WTC11 (cell line): ENCODE results near the gene NAGA. TPM values are rescaled to one million over a fixed set of nuclear protein-coding genes. Genes with fewer than 3 reads are reported as not detected.

Experiments used
- ATAC-seq: fragments of 200-7000 bp; cut with Tn5 transposase; 2 replicates; pipeline ENCODE4 v1.10.0; 2021; ENCODE audit warnings: mild to moderate bottlenecking, moderate library complexity
- CTCF ChIA-PET: fragments of 300-600 bp; sonication (Branson Sonifier 250); formaldehyde crosslinking; loops from one replicate; lab custom pipeline; 2021; ENCODE audit warnings: antibody characterized with exemption; lab: Charles Lee
- POLR2A ChIA-PET: fragments of 350-600 bp; sonication (Branson Sonifier 250); formaldehyde crosslinking; loops from one replicate; lab custom pipeline; 2021; ENCODE audit warnings: antibody characterized with exemption; lab: Charles Lee
- DNase-seq: peaks from one replicate; pipeline ENCODE4 v3.0.0; 2021; ENCODE audit warnings: low spot score
- H3K27ac Mint-ChIP-seq: 2 replicates; pipeline ENCODE4 v1.8.0; 2021; ENCODE audit warnings: mixed read lengths
- H3K27me3 Mint-ChIP-seq: 2 replicates; pipeline ENCODE4 v1.8.0; 2021; ENCODE audit warnings: low read depth, mild to moderate bottlenecking, moderate library complexity, mixed read lengths
- H3K36me3 Mint-ChIP-seq: 2 replicates; pipeline ENCODE4 v1.8.0; 2021; ENCODE audit warnings: mixed read lengths
- H3K4me1 Mint-ChIP-seq: 2 replicates; pipeline ENCODE4 v1.8.0; 2022; ENCODE audit warnings: mixed read lengths
- H3K4me3 Mint-ChIP-seq: 2 replicates; pipeline ENCODE4 v1.8.0; 2021; ENCODE audit warnings: mild to moderate bottlenecking, moderate library complexity, mixed read lengths
- H3K9me3 Mint-ChIP-seq: 2 replicates; pipeline ENCODE4 v1.8.0; 2021; ENCODE audit warnings: mixed read lengths
- AFF4 ChIP-seq: sonication (generic); formaldehyde crosslinking; IDR thresholded peaks from 2 replicates; pipeline ENCODE4 v1.8.1; 2023; ENCODE audit warnings: mild to moderate bottlenecking, missing genetic modification reagents, borderline replicate concordance
- ATF2 ChIP-seq: sonication (generic); formaldehyde crosslinking; IDR thresholded peaks from 2 replicates; pipeline ENCODE4 v1.8.1; 2022; ENCODE audit warnings: low read depth, missing genetic modification reagents, borderline replicate concordance
- CBFB ChIP-seq: sonication (generic); formaldehyde crosslinking; IDR thresholded peaks from 2 replicates; pipeline ENCODE4 v1.8.1; 2022; ENCODE audit warnings: mild to moderate bottlenecking, low read depth, missing genetic modification reagents
- CDX4 ChIP-seq: fragments of 250-450 bp; sonication (Bioruptor Pico); IDR thresholded peaks from 2 replicates; pipeline ENCODE4 v1.9.0; 2021; ENCODE audit warnings: moderate library complexity, mild to moderate bottlenecking, inconsistent platforms, borderline replicate concordance
- E2F1 ChIP-seq: sonication (generic); formaldehyde crosslinking; IDR thresholded peaks from 2 replicates; pipeline ENCODE4 v1.8.0; 2022; ENCODE audit warnings: mild to moderate bottlenecking, missing genetic modification reagents
- FOXK1 ChIP-seq: sonication (generic); formaldehyde crosslinking; IDR thresholded peaks from 2 replicates; pipeline ENCODE4 v1.8.0; 2022; ENCODE audit warnings: mild to moderate bottlenecking, moderate library complexity, missing genetic modification reagents
- FOXP4 ChIP-seq: sonication (generic); formaldehyde crosslinking; IDR thresholded peaks from 2 replicates; pipeline ENCODE4 v1.8.0; 2022; ENCODE audit warnings: mild to moderate bottlenecking, missing genetic modification reagents
- HMGXB4 ChIP-seq: sonication (generic); formaldehyde crosslinking; IDR thresholded peaks from 2 replicates; pipeline ENCODE4 v1.8.1; 2023; ENCODE audit warnings: mild to moderate bottlenecking, moderate library complexity, missing genetic modification reagents
- IRF1 ChIP-seq: sonication (generic); formaldehyde crosslinking; IDR thresholded peaks from 2 replicates; pipeline ENCODE4 v1.8.0; 2023; ENCODE audit warnings: missing genetic modification reagents
- MAX ChIP-seq: sonication (generic); formaldehyde crosslinking; IDR thresholded peaks from 2 replicates; pipeline ENCODE4 v1.8.0; 2022; ENCODE audit warnings: mild to moderate bottlenecking, missing genetic modification reagents
- MXD4 ChIP-seq: fragments of 250-450 bp; sonication (Bioruptor Pico); IDR thresholded peaks from 2 replicates; pipeline ENCODE4 v1.8.0; 2021; ENCODE audit warnings: mild to moderate bottlenecking, moderate library complexity, borderline replicate concordance
- NR3C1 ChIP-seq: sonication (generic); formaldehyde crosslinking; conservative IDR thresholded peaks from 2 replicates; pipeline ENCODE4 v1.8.1; 2023; ENCODE audit warnings: low read depth, mild to moderate bottlenecking, missing genetic modification reagents
- PREB ChIP-seq: sonication (generic); formaldehyde crosslinking; IDR thresholded peaks from 2 replicates; pipeline ENCODE4 v1.8.1; 2022; ENCODE audit warnings: mild to moderate bottlenecking, missing genetic modification reagents, moderate library complexity, borderline replicate concordance
- RORB ChIP-seq: fragments of 250-450 bp; sonication (Bioruptor Pico); IDR thresholded peaks from 2 replicates; pipeline ENCODE4 v1.9.0; 2021; ENCODE audit warnings: mild to moderate bottlenecking
- ZBTB43 ChIP-seq: sonication (generic); formaldehyde crosslinking; IDR thresholded peaks from 2 replicates; pipeline ENCODE4 v1.8.1; 2023; ENCODE audit warnings: mild to moderate bottlenecking, missing genetic modification reagents
- ZNF121 ChIP-seq: sonication (generic); formaldehyde crosslinking; IDR thresholded peaks from 2 replicates; pipeline ENCODE4 v1.8.0; 2023; ENCODE audit warnings: missing genetic modification reagents
- ZNF219 ChIP-seq: sonication (generic); formaldehyde crosslinking; IDR thresholded peaks from 2 replicates; pipeline ENCODE4 v1.8.0; 2023; ENCODE audit warnings: missing genetic modification reagents, mild to moderate bottlenecking, borderline replicate concordance
- ZNF232 ChIP-seq: sonication (generic); formaldehyde crosslinking; IDR thresholded peaks from 2 replicates; pipeline ENCODE4 v1.8.0; 2022; ENCODE audit warnings: mild to moderate bottlenecking, missing genetic modification reagents
- ZNF263 ChIP-seq: sonication (generic); formaldehyde crosslinking; IDR thresholded peaks from 2 replicates; pipeline ENCODE4 v1.8.1; 2022; ENCODE audit warnings: low read depth, mild to moderate bottlenecking, moderate library complexity, missing genetic modification reagents
- ZNF416 ChIP-seq: fragments of 250-450 bp; sonication (Bioruptor Pico); IDR thresholded peaks from 2 replicates; pipeline ENCODE4 v1.9.0; 2021; ENCODE audit warnings: mild to moderate bottlenecking, inconsistent platforms
- total RNA-seq: library from RNA; stranded (reverse); gene quantifications from 3 replicates; pipeline ENCODE4 v1.2.3, GENCODE V29; 2021

Gene NAGA
- total RNA-seq, 1 experiment from 2014 or later = 19.4 TPM

GRCh38 chr22:42021571-42021970 is 49.0 kb downstream of the NAGA start:
- DNase-seq (no peak), ATAC-seq (no peak)
- ChIA-PET POLR2A (no interaction called here), CTCF (no interaction called here)
- H3K36me3 Mint-ChIP-seq = no peaks in the 10 kb centered on the region
- no peak overlapping the region for H3K4me3 Mint-ChIP-seq
- H3K4me1 Mint-ChIP-seq = no peaks in the 10 kb centered on the region; the same call in 1 of the 2 replicates
- TF ChIP-seq AFF4 (CRISPR knock-in tag) = no peak
- no peak for TF ChIP-seq ZBTB43
- TF ChIP-seq CDX4 (CRISPR knock-in tag) = no peak
- TF ChIP-seq CBFB (CRISPR knock-in tag) = no peak
- no peak for TF ChIP-seq ZNF416
- TF ChIP-seq MAX = no peak
- no peak for TF ChIP-seq NR3C1 (CRISPR knock-in tag)
- no peak for TF ChIP-seq RORB (CRISPR knock-in tag)
- TF ChIP-seq ATF2 (CRISPR knock-in tag) = no peak
- no peak for TF ChIP-seq FOXP4 (CRISPR knock-in tag)
- no peaks in the 10 kb centered on the region for H3K9me3 Mint-ChIP-seq
- peaks cover 30% of the 10 kb centered on the region for H3K27me3 Mint-ChIP-seq
- H3K27ac Mint-ChIP-seq = no peak overlapping the region

- no peak overlapping the region for H3K4me3 Mint-ChIP-seq
- POLR2A ChIA-PET = no interaction called here
- no peaks in the 10 kb centered on the region for H3K4me1 Mint-ChIP-seq
- CTCF ChIA-PET = no interaction called here
- H3K27ac Mint-ChIP-seq = no peak overlapping the region
- H3K9me3 Mint-ChIP-seq = no peaks in the 10 kb centered on the region
- ATAC-seq (no peak), DNase-seq (no peak)
- peaks cover 44% of the 10 kb centered on the region for H3K27me3 Mint-ChIP-seq
- no peaks in the 10 kb centered on the region for H3K36me3 Mint-ChIP-seq
- TF ChIP-seq FOXK1 (no peak), HMGXB4 (CRISPR knock-in tag) (no peak), E2F1 (CRISPR knock-in tag) (no peak), ZNF219 (CRISPR knock-in tag) (no peak), CBFB (CRISPR knock-in tag) (no peak), PREB (no peak), IRF1 (no peak), ZNF263 (no peak), ZNF121 (CRISPR knock-in tag) (no peak), MXD4 (CRISPR knock-in tag) (no peak), ZNF232 (CRISPR knock-in tag) (no peak)
Measured at GRCh38 chr22:42018224-42018623, 52.4 kb downstream of the NAGA start.
